Mesenteric fat pad (tissue), 1 donor: ENCODE measurements around the gene CCDC179. TPM values are rescaled to one million over a fixed set of nuclear protein-coding genes. Genes with fewer than 3 reads are reported as not detected.

Source experiments
- DNase-seq: peaks from one replicate; pipeline ENCODE4 v3.0.0-alpha.2; 2020; ENCODE audit warnings: low spot score
- total RNA-seq: library from RNA; stranded (reverse); fragmentation: NEBNext Ultra II Directional; extraction: Animal tissue kit (Norgen Biotek cat#: 25700); gene quantifications from one replicate; pipeline ENCODE4 v1.2.1, GENCODE V29; 2021
- donor health status: DM: yes; HTN: yes; CAD: no.

The CCDC179 gene
- total RNA-seq, 1 donor from 2014 or later: not detected

- no peak for DNase-seq
Measured at GRCh38 chr11:22808571-22809197, 51.6 kb downstream of the CCDC179 start.

GRCh38 chr11:22807855-22808570 is 52.3 kb downstream of the CCDC179 start:
- DNase-seq: no peak

GRCh38 chr11:22807391-22807790 is 52.9 kb downstream of the CCDC179 start:
- DNase-seq: no peak

DNA sequence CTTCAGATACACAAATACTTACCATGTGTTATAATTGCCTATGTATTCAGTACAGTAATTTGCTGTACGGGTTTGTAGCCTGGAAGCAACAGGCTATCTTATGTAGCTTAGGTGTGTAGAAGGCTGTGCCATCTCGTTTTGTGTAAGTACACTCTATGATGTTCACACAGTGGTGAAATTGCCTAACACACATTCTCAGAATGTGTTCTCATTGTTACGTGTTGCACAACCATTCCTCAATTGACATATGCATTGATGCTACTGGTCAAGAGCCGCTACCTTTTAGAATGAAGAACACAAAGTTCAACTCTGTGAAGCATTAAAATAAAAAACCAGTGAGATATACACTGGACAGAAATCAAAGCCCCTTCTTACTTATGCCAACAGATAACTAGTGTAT is 57.4 kb downstream of the CCDC179 start:
- DNase-seq: no peak

GRCh38 chr11:22800482-22800881 is 59.8 kb downstream of the CCDC179 start:
- DNase-seq: no peak

GRCh38 chr11:22798901-22799300 is 61.4 kb downstream of the CCDC179 start:
- no peak for DNase-seq

DNA sequence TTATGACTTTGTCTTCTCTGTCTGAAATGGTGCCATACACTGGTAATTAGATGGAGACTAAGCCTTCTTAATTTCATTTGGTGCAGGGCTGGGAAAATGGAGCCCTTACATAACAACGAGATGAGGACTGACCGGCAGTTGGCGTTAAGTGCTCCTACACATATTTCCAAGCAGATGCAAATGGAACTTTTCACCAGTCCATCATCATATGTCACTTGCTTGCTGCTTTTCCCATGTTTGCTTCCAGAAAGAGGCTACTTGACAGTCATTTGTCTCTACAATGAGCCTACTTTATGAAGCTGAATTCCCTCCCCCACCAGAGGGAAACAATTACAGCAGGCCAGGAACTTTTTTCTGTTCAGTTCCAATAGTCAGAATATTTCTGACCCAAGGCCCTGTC is 63.2 kb downstream of the CCDC179 start:
- no peak for DNase-seq

Other genes with a start within 250 kb of the CCDC179 start
- gene FANCF, start 234.7 kb downstream of the CCDC179 start, total RNA-seq: 4.6 TPM
- gene GAS2, start 193.9 kb downstream of the CCDC179 start, total RNA-seq: 0.71 TPM
- 7.1 TPM for gene SVIP, start 30.7 kb downstream of the CCDC179 start, total RNA-seq